Stimulated activated memory B cell treated with anti-CD40 and anti-IgM and Interleukin-4, amounts not matched to agents 10 μg/mL and 1 μg/mL and 100 μg/mL, for 72 hours (primary cell): Measurements from ENCODE around the gene SUN1.

Source experiments
- ATAC-seq: fragments of 150-1000 bp; cut with Tn5 transposase; 2 replicates; pipeline ENCODE4 v1.10.0; 2021
- H3K27ac Mint-ChIP-seq: one replicate; pipeline ENCODE4 v1.8.0; 2022; ENCODE audit warnings: mild to moderate bottlenecking, mixed read lengths
- H3K27me3 Mint-ChIP-seq: one replicate; pipeline ENCODE4 v1.8.0; 2022; ENCODE audit warnings: mixed read lengths
- H3K36me3 Mint-ChIP-seq: one replicate; pipeline ENCODE4 v1.8.0; 2022; ENCODE audit warnings: mixed read lengths
- H3K4me1 Mint-ChIP-seq: one replicate; pipeline ENCODE4 v1.8.0; 2022; ENCODE audit warnings: mixed read lengths
- H3K4me3 Mint-ChIP-seq: one replicate; pipeline ENCODE4 v1.8.0; 2022; ENCODE audit warnings: mild to moderate bottlenecking, moderate library complexity, mixed read lengths
- H3K9me3 Mint-ChIP-seq: one replicate; pipeline ENCODE4 v1.8.0; 2022; ENCODE audit warnings: mixed read lengths

SUN1 gene

GRCh38 chr7:822692-823276, 9.5 kb upstream of the SUN1 start:
- Mint-ChIP-seq H3K36me3 (peaks cover 39% of the 10 kb centered on the region), H3K27ac (peak overlapping the region; percentile 2), H3K4me1 (peaks cover 71% of the 10 kb centered on the region), H3K27me3 (no peaks in the 10 kb centered on the region), H3K9me3 (no peaks in the 10 kb centered on the region), H3K4me3 (no peak overlapping the region)
- ATAC-seq: no peak

- Mint-ChIP-seq H3K27ac (peak overlapping the region; percentile 23), H3K9me3 (no peaks in the 10 kb centered on the region), H3K36me3 (peaks cover 39% of the 10 kb centered on the region), H3K4me1 (peaks cover 64% of the 10 kb centered on the region), H3K4me3 (no peak overlapping the region), H3K27me3 (no peaks in the 10 kb centered on the region)
- no peak for ATAC-seq
Observed at GRCh38 chr7:823649-824048, 8.6 kb upstream of the SUN1 start.

- peaks cover 65% of the 10 kb centered on the region for H3K4me1 Mint-ChIP-seq
- H3K27ac Mint-ChIP-seq: peak overlapping the region; percentile 23
- no peak overlapping the region for H3K4me3 Mint-ChIP-seq
- H3K9me3 Mint-ChIP-seq: no peaks in the 10 kb centered on the region
- peaks cover 37% of the 10 kb centered on the region for H3K36me3 Mint-ChIP-seq
- H3K27me3 Mint-ChIP-seq: no peaks in the 10 kb centered on the region
- ATAC-seq: no peak
Observed at GRCh38 chr7:824081-824480, 8.2 kb upstream of the SUN1 start.

DNA sequence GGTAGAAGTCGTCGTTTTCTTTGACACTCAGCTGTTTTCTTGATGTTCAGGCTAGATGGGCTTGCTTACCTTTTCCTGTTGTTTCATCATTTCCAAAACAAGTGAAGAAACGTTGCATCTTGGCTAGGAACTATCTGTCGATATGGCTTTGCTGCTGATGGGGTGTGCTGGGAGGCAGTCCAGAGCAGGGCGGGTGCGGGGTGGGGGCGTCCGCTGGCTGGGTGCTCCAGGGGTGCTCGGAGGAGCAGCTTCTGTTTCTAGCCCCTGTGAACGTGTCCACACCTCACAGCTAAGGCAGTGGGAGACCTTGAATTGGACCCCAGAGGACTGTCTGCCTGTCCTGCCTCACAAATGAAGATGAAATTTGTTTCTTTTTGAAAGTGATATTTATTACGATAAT, 7.6 kb upstream of the SUN1 start:
- H3K27ac Mint-ChIP-seq: no peak overlapping the region
- peaks cover 33% of the 10 kb centered on the region for H3K36me3 Mint-ChIP-seq
- H3K4me1 Mint-ChIP-seq: peaks cover 63% of the 10 kb centered on the region
- no peaks in the 10 kb centered on the region for H3K27me3 Mint-ChIP-seq
- ATAC-seq: no peak
- H3K9me3 Mint-ChIP-seq: no peaks in the 10 kb centered on the region
- H3K4me3 Mint-ChIP-seq: no peak overlapping the region

GRCh38 chr7:825386-825785, 6.9 kb upstream of the SUN1 start:
- Mint-ChIP-seq H3K27me3 (no peaks in the 10 kb centered on the region), H3K9me3 (no peaks in the 10 kb centered on the region), H3K27ac (no peak overlapping the region), H3K4me1 (peaks cover 63% of the 10 kb centered on the region), H3K4me3 (no peak overlapping the region), H3K36me3 (peaks cover 29% of the 10 kb centered on the region)
- ATAC-seq: no peak

- Mint-ChIP-seq H3K4me1 (peaks cover 63% of the 10 kb centered on the region), H3K36me3 (peaks cover 33% of the 10 kb centered on the region), H3K27me3 (no peaks in the 10 kb centered on the region), H3K27ac (no peak overlapping the region), H3K4me3 (no peak overlapping the region), H3K9me3 (no peaks in the 10 kb centered on the region)
- no peak for ATAC-seq
Observed at GRCh38 chr7:826230-826917, 5.9 kb upstream of the SUN1 start.

DNA sequence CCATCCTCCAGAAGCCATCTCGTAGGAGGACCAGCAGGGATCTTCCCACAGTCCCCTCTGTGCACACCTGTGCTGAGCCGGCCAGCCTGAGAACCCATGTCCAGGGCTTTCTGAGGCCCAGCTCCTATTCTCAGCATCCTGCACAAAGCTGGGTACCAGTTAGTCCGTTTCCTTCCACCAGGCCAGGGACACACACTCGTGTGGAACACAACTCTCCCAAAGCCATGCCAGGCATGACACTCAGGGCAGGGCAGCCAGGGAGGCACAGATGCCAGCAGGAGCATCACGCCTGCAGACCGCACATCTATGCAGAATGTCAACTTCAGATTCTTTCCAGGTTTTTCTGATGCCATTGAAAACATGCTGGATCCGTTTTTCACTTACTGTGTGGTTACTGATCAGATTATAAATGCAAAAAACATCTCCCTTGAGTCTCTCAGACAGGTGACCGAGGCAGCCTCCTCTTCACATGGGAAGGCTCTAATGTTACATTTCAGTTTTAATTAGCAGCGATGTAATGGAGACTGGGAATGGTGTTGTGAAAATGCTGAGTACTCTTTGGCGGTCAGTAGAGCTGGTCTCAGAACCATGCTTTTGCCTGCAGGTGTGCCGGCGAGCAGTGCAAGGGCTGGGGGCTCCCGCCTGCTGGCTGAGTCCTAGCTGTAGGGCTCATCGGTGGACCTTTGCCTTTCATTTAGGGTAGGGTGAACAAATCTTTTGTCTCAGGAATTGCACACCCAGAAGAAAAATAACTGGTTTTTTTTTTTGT, 3.3 kb upstream of the SUN1 start:
- H3K4me3 Mint-ChIP-seq: no peak overlapping the region
- H3K27ac Mint-ChIP-seq: peak overlapping the region; percentile 94
- no peaks in the 10 kb centered on the region for H3K9me3 Mint-ChIP-seq
- H3K36me3 Mint-ChIP-seq: peaks cover 26% of the 10 kb centered on the region
- H3K27me3 Mint-ChIP-seq: no peaks in the 10 kb centered on the region
- peaks cover 61% of the 10 kb centered on the region for H3K4me1 Mint-ChIP-seq
- no peak for ATAC-seq

- H3K4me1 Mint-ChIP-seq: peaks cover 61% of the 10 kb centered on the region
- H3K27ac Mint-ChIP-seq: peak overlapping the region; percentile 94
Observed at GRCh38 chr7:830069-830468, 2.2 kb upstream of the SUN1 start.

DNA sequence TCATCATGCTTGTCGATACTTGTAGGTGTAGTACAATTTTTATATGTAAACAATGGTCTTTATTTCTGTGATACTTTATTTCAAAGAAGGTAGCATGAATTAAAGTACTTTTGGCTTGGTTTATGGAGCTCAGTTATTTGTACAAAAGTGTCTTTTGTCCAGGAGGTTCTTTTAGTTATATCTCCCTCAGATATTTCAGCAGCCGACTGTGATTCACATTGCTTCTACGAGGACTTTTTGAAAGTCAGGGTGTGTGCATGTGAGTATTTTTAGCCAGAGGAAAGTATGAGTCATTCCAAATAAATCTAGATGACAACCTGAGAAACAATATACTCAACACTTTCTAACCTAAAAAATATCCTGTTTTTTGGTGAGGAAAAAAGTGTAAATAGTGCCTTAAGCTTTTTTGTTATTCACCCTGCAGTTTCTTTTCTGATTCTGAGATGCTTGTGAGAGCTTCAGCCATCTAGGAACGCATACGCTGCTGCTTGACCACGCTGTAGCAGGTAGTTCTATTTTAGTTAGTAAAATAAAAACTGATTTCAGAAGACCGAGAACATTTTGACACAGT, 595 bp upstream of the SUN1 start:
- peaks cover 68% of the 10 kb centered on the region for H3K4me1 Mint-ChIP-seq
- H3K27me3 Mint-ChIP-seq: no peaks in the 10 kb centered on the region
- peak overlapping the region; percentile 79 for H3K4me3 Mint-ChIP-seq
- no peaks in the 10 kb centered on the region for H3K9me3 Mint-ChIP-seq
- ATAC-seq: peak; percentile 83
- peak overlapping the region; percentile 94 for H3K27ac Mint-ChIP-seq
- H3K36me3 Mint-ChIP-seq: peaks cover 18% of the 10 kb centered on the region

More at GRCh38 chr7:830069-830468, 2.2 kb upstream of the SUN1 start:
- Mint-ChIP-seq H3K36me3 (peaks cover 26% of the 10 kb centered on the region), H3K27me3 (no peaks in the 10 kb centered on the region), H3K4me3 (no peak overlapping the region), H3K9me3 (no peaks in the 10 kb centered on the region)
- no peak for ATAC-seq

- Mint-ChIP-seq H3K27ac (peak overlapping the region; percentile 94), H3K4me3 (peak overlapping the region; percentile 79), H3K4me1 (peaks cover 70% of the 10 kb centered on the region), H3K36me3 (peaks cover 18% of the 10 kb centered on the region), H3K27me3 (no peaks in the 10 kb centered on the region), H3K9me3 (no peaks in the 10 kb centered on the region)
- ATAC-seq: no peak
Observed at GRCh38 chr7:832968-833424, 720 bp downstream of the SUN1 start.

DNA sequence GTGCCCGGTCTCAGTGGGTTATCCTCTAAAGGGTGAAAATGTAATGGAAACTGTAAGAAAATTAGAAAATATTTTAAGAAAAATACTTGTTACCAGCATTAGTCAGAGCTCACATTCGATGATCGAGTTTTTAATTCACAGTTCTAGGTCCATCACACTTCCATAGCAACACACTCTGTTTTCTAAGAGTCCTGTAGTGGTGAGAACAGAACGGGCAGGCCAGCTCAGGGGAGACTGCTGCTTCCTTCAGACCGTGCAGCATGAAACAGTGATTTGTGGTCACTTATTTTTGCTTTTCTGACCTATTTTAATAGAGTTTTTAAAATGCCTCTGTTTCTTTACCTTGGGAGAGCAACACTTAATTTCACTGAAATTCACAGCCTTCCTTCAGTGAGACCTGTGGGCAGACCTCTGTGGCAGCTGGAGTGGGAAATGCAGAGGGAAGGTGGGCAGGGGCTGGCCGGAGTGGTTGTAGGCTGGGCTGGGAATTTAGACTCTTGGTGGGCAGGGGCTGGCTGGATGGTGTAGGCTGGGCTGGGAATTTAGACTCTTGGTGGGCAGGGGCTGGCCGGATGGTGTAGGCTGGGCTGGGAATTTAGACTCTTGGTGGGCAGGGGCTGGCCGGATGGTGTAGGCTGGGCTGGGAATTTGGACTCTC, 1.5 kb downstream of the SUN1 start:
- Mint-ChIP-seq H3K4me3 (no peak overlapping the region), H3K36me3 (peaks cover 21% of the 10 kb centered on the region), H3K4me1 (peaks cover 68% of the 10 kb centered on the region), H3K27me3 (no peaks in the 10 kb centered on the region), H3K9me3 (no peaks in the 10 kb centered on the region), H3K27ac (peak overlapping the region; percentile 46)
- ATAC-seq: no peak

DNA sequence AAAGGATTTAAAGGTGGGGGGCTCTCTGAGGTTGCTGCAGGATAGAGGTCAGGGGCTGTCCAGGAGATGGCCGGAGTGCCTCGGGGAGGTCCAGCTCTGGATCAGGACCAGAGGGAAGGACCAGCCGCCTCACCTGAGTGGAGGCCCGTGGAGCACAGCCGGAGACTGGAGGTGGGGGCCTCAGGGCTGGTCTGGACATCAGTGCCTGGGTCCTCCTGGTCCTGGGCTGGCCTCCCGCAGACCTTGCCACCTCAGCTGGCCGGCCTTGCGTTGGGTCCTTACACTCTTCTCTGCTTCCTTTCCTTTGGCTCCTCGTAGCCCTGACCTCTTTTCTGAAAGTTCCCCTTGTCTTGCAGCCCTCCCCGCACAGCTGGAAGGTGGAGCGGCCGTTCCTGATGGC, 2.0 kb downstream of the SUN1 start:
- H3K27ac Mint-ChIP-seq: peak overlapping the region; percentile 46
- ATAC-seq: no peak
- peaks cover 26% of the 10 kb centered on the region for H3K36me3 Mint-ChIP-seq
- H3K4me3 Mint-ChIP-seq: no peak overlapping the region
- H3K27me3 Mint-ChIP-seq: no peaks in the 10 kb centered on the region
- H3K9me3 Mint-ChIP-seq: no peaks in the 10 kb centered on the region
- peaks cover 64% of the 10 kb centered on the region for H3K4me1 Mint-ChIP-seq

- Mint-ChIP-seq H3K4me1 (peaks cover 58% of the 10 kb centered on the region), H3K27ac (peak overlapping the region; percentile 46), H3K36me3 (peaks cover 33% of the 10 kb centered on the region), H3K9me3 (no peaks in the 10 kb centered on the region), H3K27me3 (no peaks in the 10 kb centered on the region), H3K4me3 (no peak overlapping the region)
- no peak for ATAC-seq
Observed at GRCh38 chr7:835021-835420, 2.7 kb downstream of the SUN1 start.

- peaks cover 36% of the 10 kb centered on the region for H3K36me3 Mint-ChIP-seq
- ATAC-seq: no peak
- no peaks in the 10 kb centered on the region for H3K27me3 Mint-ChIP-seq
- H3K9me3 Mint-ChIP-seq: no peaks in the 10 kb centered on the region
- peak overlapping the region; percentile 25 for H3K4me3 Mint-ChIP-seq
- H3K27ac Mint-ChIP-seq: peak overlapping the region; percentile 46
- H3K4me1 Mint-ChIP-seq: peaks cover 51% of the 10 kb centered on the region
Observed at GRCh38 chr7:835485-836401, 3.5 kb downstream of the SUN1 start.
